ENCODE data around the gene HNRNPA1L2.

DNA sequence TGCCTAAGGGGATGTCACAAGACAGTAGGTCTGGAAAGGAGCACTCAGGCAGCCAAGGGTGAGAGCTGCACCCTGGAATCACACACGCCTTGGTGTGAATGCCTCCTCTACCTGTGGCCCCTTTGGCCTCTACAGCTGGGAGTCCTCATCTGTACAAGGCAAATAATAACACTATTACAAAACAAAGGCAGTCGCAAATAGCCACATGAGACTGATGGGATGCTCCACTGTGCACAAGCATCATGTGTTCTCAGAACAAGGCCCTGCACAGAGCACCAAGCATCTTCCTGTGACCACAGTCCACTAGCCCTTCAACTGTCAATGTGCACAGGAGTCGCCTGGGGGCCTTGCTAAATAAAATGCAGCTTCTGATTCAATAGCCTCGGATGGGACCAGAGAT, 44.6 kb upstream of the HNRNPA1L2 start:
- TF ChIP-seq RXRA (IDR thresholded peaks at IDR 0.05; ENCODE audit: insufficient read depth, low read depth, low read length) = no peak
- TF ChIP-seq POLR2A (IDR thresholded peaks at IDR 0.05; ENCODE audit: control extremely low read depth in 1 of 2, low read depth in 2 of 2, low read length in 2 of 2) = no peak
- TF ChIP-seq, protein P1, sequence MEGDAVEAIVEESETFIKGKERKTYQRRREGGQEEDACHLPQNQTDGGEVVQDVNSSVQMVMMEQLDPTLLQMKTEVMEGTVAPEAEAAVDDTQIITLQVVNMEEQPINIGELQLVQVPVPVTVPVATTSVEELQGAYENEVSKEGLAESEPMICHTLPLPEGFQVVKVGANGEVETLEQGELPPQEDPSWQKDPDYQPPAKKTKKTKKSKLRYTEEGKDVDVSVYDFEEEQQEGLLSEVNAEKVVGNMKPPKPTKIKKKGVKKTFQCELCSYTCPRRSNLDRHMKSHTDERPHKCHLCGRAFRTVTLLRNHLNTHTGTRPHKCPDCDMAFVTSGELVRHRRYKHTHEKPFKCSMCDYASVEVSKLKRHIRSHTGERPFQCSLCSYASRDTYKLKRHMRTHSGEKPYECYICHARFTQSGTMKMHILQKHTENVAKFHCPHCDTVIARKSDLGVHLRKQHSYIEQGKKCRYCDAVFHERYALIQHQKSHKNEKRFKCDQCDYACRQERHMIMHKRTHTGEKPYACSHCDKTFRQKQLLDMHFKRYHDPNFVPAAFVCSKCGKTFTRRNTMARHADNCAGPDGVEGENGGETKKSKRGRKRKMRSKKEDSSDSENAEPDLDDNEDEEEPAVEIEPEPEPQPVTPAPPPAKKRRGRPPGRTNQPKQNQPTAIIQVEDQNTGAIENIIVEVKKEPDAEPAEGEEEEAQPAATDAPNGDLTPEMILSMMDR (IDR thresholded peaks at IDR 0.05; ENCODE audit: control extremely low read depth in 1 of 3, insufficient read depth in 1 of 3, low read depth in 1 of 3, low read length in 3 of 3) = no peak
- no peak for TF ChIP-seq RAD21 (IDR thresholded peaks at IDR 0.05 in 1 of 2, conservative IDR thresholded peaks at IDR 0.05 in 1 of 2; ENCODE audit: low read depth in 2 of 2, low read length in 2 of 2)
- no peak for TF ChIP-seq SRF (IDR thresholded peaks at IDR 0.05; ENCODE audit: low read depth, low read length)
- TF ChIP-seq KDM5A (IDR thresholded peaks at IDR 0.05; ENCODE audit: low read length) = no peak
- no peak for TF ChIP-seq SIRT6 (IDR thresholded peaks at IDR 0.05; ENCODE audit: low read length)
- no peak for TF ChIP-seq NANOG (IDR thresholded peaks at IDR 0.05; ENCODE audit: insufficient read depth, low read depth, low read length, poor library complexity, severe bottlenecking)
- TF ChIP-seq RBBP5 (IDR thresholded peaks at IDR 0.05; ENCODE audit: borderline replicate concordance, low read depth, low read length) = no peak
- no peak for TF ChIP-seq TAF1 (IDR thresholded peaks at IDR 0.05; ENCODE audit: low read depth, low read length)
- TF ChIP-seq ZNF274 (IDR thresholded peaks at IDR 0.05; ENCODE audit: borderline replicate concordance, extremely low read depth, low read length) = no peak
- no peak for TF ChIP-seq KDM4A (IDR thresholded peaks at IDR 0.05; ENCODE audit: low read depth, low read length, severe bottlenecking)
- no peak for TF ChIP-seq SP1 (IDR thresholded peaks at IDR 0.05; ENCODE audit: low read depth, low read length)

Measured in H1 (cell line).